HL-60 (cell line): ENCODE results near the gene NBAS.

Experiments used
- DNase-seq, 2 experiments: peaks; one replicate each; pipeline ENCODE4 v3.0.0-alpha.2; 2010 to 2020; ENCODE audit warnings: low read depth in 1 of 2, low spot score in 1 of 2
- H3K27ac ChIP-seq: fragments of 250-450 bp; sonication (Bioruptor Pico); replicated peaks from 2 replicates; pipeline ENCODE4 v1.5.1; 2020; ENCODE audit warnings: mild to moderate bottlenecking, moderate library complexity
- H3K27me3 ChIP-seq: fragments of 250-450 bp; sonication (Bioruptor Pico); 2 replicates; pipeline ENCODE4 v1.5.1; 2021; ENCODE audit warnings: mild to moderate bottlenecking, moderate library complexity; ENCODE audit not compliant: insufficient read depth, poor library complexity, severe bottlenecking
- H3K4me3 ChIP-seq: replicated peaks from 2 replicates; pipeline ENCODE4 v1.5.1; 2011; ENCODE audit warnings: mild to moderate bottlenecking, control low read depth, low read length; ENCODE audit not compliant: insufficient read depth
- GABPA ChIP-seq: IDR thresholded peaks from 2 replicates; pipeline ENCODE4 v1.6.1; 2012; ENCODE audit warnings: low read depth
- POLR2AphosphoS5 ChIP-seq: IDR thresholded peaks from 2 replicates; pipeline ENCODE4 v1.6.1; 2012; ENCODE audit warnings: low read depth
- REST ChIP-seq: IDR thresholded peaks from 2 replicates; pipeline ENCODE4 v1.6.1; 2012; ENCODE audit warnings: low read depth; ENCODE audit not compliant: insufficient replicate concordance
- SPI1 ChIP-seq: IDR thresholded peaks from 2 replicates; pipeline ENCODE4 v1.6.1; 2012; ENCODE audit warnings: low read depth, mild to moderate bottlenecking, borderline replicate concordance
- TF ChIP-seq, protein P1 (sequence below): IDR thresholded peaks from one replicate; pipeline ENCODE4 v1.5.1; 2011; ENCODE audit warnings: low read length, control low read depth, inconsistent platforms; ENCODE audit not compliant: insufficient read depth

Gene NBAS

DNA sequence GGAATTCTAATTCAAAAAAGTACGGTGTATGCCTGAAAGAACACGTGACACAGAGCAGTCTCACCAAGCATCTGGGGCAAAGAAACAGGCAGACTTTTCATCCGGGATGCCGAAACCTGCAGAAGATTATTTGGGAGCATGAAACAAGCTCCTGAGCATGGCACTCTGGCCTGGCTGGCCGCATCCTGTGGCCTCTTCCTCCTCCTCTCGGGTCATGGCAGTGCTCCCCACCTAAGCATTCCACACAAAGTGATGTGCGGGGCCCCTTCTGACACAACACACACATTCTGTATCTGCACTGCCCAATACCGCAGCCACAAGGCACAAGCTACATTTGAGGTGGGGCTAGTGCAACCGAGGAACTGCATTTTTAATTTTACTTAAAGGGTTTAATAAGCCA is 380.8 kb downstream of the NBAS start:
- no peak for DNase-seq
- Histone ChIP-seq H3K27me3 (no peaks in the 10 kb centered on the region), H3K4me3 (no peak overlapping the region), H3K27ac (no peak overlapping the region)
- TF ChIP-seq, protein P1, sequence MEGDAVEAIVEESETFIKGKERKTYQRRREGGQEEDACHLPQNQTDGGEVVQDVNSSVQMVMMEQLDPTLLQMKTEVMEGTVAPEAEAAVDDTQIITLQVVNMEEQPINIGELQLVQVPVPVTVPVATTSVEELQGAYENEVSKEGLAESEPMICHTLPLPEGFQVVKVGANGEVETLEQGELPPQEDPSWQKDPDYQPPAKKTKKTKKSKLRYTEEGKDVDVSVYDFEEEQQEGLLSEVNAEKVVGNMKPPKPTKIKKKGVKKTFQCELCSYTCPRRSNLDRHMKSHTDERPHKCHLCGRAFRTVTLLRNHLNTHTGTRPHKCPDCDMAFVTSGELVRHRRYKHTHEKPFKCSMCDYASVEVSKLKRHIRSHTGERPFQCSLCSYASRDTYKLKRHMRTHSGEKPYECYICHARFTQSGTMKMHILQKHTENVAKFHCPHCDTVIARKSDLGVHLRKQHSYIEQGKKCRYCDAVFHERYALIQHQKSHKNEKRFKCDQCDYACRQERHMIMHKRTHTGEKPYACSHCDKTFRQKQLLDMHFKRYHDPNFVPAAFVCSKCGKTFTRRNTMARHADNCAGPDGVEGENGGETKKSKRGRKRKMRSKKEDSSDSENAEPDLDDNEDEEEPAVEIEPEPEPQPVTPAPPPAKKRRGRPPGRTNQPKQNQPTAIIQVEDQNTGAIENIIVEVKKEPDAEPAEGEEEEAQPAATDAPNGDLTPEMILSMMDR: no peak
- TF ChIP-seq REST (no peak), POLR2AphosphoS5 (no peak), GABPA (no peak), SPI1 (no peak)

DNA sequence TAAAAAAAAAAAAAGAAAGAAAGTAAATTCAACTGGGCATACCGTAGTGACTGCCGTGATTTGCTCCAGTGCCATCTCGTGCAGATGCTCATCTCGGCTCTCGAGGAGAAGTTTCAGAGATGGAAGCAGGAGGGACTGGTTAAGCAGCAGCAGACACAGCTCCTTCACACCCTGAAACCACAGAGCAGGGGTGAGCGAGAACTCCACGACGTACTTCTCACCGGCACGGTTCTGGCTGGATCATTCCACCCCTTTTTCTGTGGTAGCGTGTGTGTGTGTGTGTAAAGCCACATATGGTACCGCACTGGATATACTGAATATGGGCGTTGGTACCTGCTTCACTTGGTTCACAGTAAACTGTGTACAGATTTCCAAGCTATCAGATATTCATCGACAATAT is 382.2 kb downstream of the NBAS start:
- no peak for DNase-seq
- no peak for TF ChIP-seq GABPA
- no peak for TF ChIP-seq POLR2AphosphoS5
- TF ChIP-seq, protein P1: no peak
- TF ChIP-seq SPI1: no peak
- TF ChIP-seq REST: no peak
- Histone ChIP-seq H3K4me3 (no peak overlapping the region), H3K27ac (no peak overlapping the region), H3K27me3 (no peaks in the 10 kb centered on the region)

- Histone ChIP-seq H3K27me3 (no peaks in the 10 kb centered on the region), H3K27ac (no peak overlapping the region), H3K4me3 (no peak overlapping the region)
- DNase-seq: no peak
- TF ChIP-seq GABPA: no peak
- TF ChIP-seq, protein P1: no peak
Measured at GRCh38 chr2:15177103-15177502, 384.0 kb downstream of the NBAS start.

DNA sequence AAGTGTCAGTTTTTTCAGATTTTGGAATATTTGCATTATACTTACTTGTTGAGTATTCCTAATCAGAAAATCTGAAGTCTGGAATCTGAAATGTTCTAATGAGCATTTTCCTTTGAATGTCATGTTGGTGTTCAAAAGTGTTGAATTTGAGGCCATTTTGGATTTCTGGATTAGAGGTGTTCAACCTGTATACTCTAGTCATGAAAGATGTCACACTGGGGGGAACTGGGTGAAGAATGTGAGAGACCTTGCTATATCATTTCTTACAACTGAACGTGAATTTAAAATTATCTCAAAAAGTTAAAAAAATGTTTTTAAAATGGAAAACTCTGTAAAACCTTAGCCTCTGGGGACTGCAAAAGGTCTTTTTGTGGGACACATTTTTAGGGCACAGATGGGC is 384.5 kb downstream of the NBAS start:
- DNase-seq: no peak
- Histone ChIP-seq H3K27ac (no peak overlapping the region), H3K27me3 (no peaks in the 10 kb centered on the region), H3K4me3 (no peak overlapping the region)
- TF ChIP-seq REST (no peak), SPI1 (no peak), POLR2AphosphoS5 (no peak), GABPA (no peak)
- TF ChIP-seq, protein P1: no peak
